PC-9 (cell line): Measurements from ENCODE around the gene TXLNB.

ENCODE experiments used
- CTCF ChIP-seq: fragments of 200-600 bp; sonication (generic); conservative IDR thresholded peaks from 2 replicates; pipeline ENCODE4 v1.6.1; 2017; ENCODE audit warnings: mixed run types, antibody characterized with exemption, mild to moderate bottlenecking, moderate library complexity
- EZH2 ChIP-seq: fragments of 200-600 bp; sonication (generic); IDR thresholded peaks from 2 replicates; pipeline ENCODE4 v1.8.0; 2017; ENCODE audit warnings: antibody characterized with exemption, low read depth

GRCh38 chr6:139198529-139199288 lies 93.1 kb downstream of the TXLNB start:
- TF ChIP-seq CTCF (no peak), EZH2 (no peak)
